Measurements from ENCODE around the gene NUDC. TPM values are rescaled to one million over a fixed set of nuclear protein-coding genes. Genes with fewer than 3 reads are reported as not detected.

Gene NUDC
- total and polyA plus RNA-seq, 4 donors = 39.3 to 77.8 (median 64.4) TPM

DNA sequence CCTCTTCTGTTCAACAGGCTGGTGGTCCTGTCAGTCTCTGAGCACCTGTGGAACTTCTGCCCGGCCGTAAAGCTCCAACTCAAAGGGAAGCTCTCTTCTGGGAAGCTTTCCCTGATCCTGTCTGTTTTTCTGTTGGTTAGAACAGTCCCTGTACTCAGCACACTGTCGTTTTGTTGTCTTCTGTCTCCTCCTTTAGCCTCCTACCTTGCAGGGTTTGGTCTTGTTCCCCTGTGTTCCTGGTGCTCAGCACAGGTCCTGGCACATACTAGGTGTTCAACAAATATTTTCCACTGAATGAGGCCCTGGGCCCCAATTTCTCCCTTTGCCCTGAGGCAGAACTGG, 39.1 kb downstream of the NUDC start:
- Histone ChIP-seq H3K4me1 (ENCODE audit: control insufficient read depth in 5 of 5, insufficient read depth in 5 of 5, low read length in 5 of 5) (peaks cover 0 to 4% (median 0%) of the 10 kb centered on the region in 5 donors), H3K27ac (ENCODE audit: low read depth in 1 of 2, low read length in 1 of 2) (peak overlapping the region in 1 of 2 donors; percentile 72), H3K9me3 (ENCODE audit: control insufficient read depth in 4 of 4, insufficient read depth in 3 of 4, low read length in 3 of 4) (peaks cover 0 to 3% (median under 1%) of the 10 kb centered on the region in 4 donors), H3K36me3 (ENCODE audit: control insufficient read depth in 4 of 4, insufficient read depth in 4 of 4, low read length in 4 of 4) (no peaks in the 10 kb centered on the region), H3K9ac (ENCODE audit: insufficient read depth in 1 of 2, low read length in 2 of 2) (peak overlapping the region in 1 of 2 donors; percentile 2), H3K27me3 (ENCODE audit: control insufficient read depth in 3 of 3, insufficient read depth in 3 of 3, low read length in 2 of 3) (peaks cover 0 to 32% (median 29%) of the 10 kb centered on the region in 3 donors), H3K4me3 (peak overlapping the region; percentile 28)
- ATAC-seq (ENCODE audit: insufficient read depth, low FRiP score) (no peak), DNase-seq (no peak)
- WGBS, 2 donors = 23 to 29% methylated on average over 3 of the region's 3 CpGs
- TF ChIP-seq, protein P1, sequence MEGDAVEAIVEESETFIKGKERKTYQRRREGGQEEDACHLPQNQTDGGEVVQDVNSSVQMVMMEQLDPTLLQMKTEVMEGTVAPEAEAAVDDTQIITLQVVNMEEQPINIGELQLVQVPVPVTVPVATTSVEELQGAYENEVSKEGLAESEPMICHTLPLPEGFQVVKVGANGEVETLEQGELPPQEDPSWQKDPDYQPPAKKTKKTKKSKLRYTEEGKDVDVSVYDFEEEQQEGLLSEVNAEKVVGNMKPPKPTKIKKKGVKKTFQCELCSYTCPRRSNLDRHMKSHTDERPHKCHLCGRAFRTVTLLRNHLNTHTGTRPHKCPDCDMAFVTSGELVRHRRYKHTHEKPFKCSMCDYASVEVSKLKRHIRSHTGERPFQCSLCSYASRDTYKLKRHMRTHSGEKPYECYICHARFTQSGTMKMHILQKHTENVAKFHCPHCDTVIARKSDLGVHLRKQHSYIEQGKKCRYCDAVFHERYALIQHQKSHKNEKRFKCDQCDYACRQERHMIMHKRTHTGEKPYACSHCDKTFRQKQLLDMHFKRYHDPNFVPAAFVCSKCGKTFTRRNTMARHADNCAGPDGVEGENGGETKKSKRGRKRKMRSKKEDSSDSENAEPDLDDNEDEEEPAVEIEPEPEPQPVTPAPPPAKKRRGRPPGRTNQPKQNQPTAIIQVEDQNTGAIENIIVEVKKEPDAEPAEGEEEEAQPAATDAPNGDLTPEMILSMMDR (IDR thresholded peaks at IDR 0.05; ENCODE audit: control extremely low read depth, extremely low read depth) = no peak

DNA sequence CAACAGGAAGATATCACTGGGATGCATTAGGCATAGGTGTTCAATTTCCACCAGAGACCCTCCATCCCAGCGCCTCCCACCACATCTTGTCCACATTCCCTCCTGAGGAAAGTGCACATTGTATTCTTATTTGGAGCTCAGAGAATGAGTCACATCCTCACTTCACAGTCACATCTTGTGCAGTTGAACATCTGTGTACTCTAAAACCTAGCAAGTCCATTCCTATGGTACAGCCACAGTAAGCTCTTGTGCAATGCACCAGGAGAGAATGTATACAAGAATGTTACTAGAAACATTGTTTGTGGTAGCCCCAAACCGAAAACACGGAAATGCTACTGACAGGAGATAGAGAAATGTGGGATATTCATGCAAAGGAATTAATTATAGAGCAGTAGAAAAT, 40.3 kb downstream of the NUDC start:
- Histone ChIP-seq H3K4me3 (no peak overlapping the region), H3K27ac (ENCODE audit: low read depth in 1 of 2, low read length in 1 of 2) (no peak overlapping the region), H3K36me3 (ENCODE audit: control insufficient read depth in 4 of 4, insufficient read depth in 4 of 4, low read length in 4 of 4) (no peaks in the 10 kb centered on the region), H3K9me3 (ENCODE audit: control insufficient read depth in 4 of 4, insufficient read depth in 3 of 4, low read length in 3 of 4) (peaks cover 0 to 2% (median 0%) of the 10 kb centered on the region in 4 donors), H3K9ac (ENCODE audit: insufficient read depth in 1 of 2, low read length in 2 of 2) (no peak overlapping the region), H3K27me3 (ENCODE audit: control insufficient read depth in 3 of 3, insufficient read depth in 3 of 3, low read length in 2 of 3) (peaks cover 0 to 33% (median 32%) of the 10 kb centered on the region in 3 donors), H3K4me1 (ENCODE audit: control insufficient read depth in 5 of 5, insufficient read depth in 5 of 5, low read length in 5 of 5) (peaks cover 0 to 4% (median 0%) of the 10 kb centered on the region in 5 donors)
- no peak for ATAC-seq (ENCODE audit: insufficient read depth, low FRiP score)
- DNase-seq = no peak
- TF ChIP-seq, protein P1 (IDR thresholded peaks at IDR 0.05; ENCODE audit: control extremely low read depth, extremely low read depth) = no peak
- 44 to 49% methylated on average over 3 of the region's 3 CpGs for WGBS, 2 donors

DNA sequence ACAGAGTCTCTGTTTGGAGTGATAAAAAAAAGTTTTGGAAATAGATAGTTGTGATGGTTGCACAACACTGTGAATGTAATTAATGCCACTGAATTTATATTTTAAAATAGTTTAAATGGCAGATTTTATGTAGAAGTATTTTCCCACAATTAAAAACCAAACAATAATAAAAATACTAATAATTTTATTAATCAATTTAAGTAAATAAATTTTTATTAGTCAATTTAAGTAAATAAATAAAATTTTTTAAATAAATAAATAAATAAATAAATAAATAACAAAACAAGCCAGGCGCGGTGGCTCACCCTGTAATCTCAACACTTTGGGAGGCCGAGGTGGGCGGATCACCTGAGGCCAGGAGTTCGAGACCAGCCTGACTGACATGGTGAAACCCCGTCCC, 43.7 kb downstream of the NUDC start:
- 89 to 93% methylated on average over 6 of the region's 6 CpGs for WGBS, 2 donors
- Histone ChIP-seq H3K36me3 (ENCODE audit: control insufficient read depth in 4 of 4, insufficient read depth in 4 of 4, low read length in 4 of 4) (no peaks in the 10 kb centered on the region), H3K4me3 (no peak overlapping the region), H3K27me3 (ENCODE audit: control insufficient read depth in 3 of 3, insufficient read depth in 3 of 3, low read length in 2 of 3) (peaks cover 0 to 18% (median 17%) of the 10 kb centered on the region in 3 donors), H3K9me3 (ENCODE audit: control insufficient read depth in 4 of 4, insufficient read depth in 3 of 4, low read length in 3 of 4) (no peaks in the 10 kb centered on the region), H3K27ac (ENCODE audit: low read depth in 1 of 2, low read length in 1 of 2) (no peak overlapping the region), H3K4me1 (ENCODE audit: control insufficient read depth in 5 of 5, insufficient read depth in 5 of 5, low read length in 5 of 5) (no peaks in the 10 kb centered on the region), H3K9ac (ENCODE audit: insufficient read depth in 1 of 2, low read length in 2 of 2) (no peak overlapping the region)
- no peak for ATAC-seq (ENCODE audit: insufficient read depth, low FRiP score)
- no peak for DNase-seq
- TF ChIP-seq, protein P1 (IDR thresholded peaks at IDR 0.05; ENCODE audit: control extremely low read depth, extremely low read depth) = no peak

DNA sequence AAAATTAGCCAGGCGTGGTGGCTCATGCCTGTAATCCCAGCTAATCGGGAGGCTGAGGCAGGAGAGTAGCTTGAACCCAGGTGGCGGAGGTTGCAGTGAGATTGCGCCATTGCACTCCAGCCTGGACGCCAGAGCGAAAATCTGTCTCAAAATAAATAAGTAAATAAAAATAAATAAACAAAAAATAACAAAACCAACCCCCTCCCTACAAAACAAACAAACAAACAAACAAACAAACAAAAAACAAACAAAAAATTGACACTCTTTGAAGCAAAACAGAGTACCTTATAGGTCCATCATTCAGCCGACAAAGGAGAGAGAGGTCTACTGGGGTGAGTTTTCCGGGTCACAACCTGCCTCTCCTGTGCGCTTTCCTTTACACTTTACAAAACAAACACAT, 44.1 kb downstream of the NUDC start:
- Histone ChIP-seq H3K36me3 (ENCODE audit: control insufficient read depth in 4 of 4, insufficient read depth in 4 of 4, low read length in 4 of 4) (no peaks in the 10 kb centered on the region), H3K4me3 (no peak overlapping the region), H3K4me1 (ENCODE audit: control insufficient read depth in 5 of 5, insufficient read depth in 5 of 5, low read length in 5 of 5) (no peaks in the 10 kb centered on the region), H3K9me3 (ENCODE audit: control insufficient read depth in 4 of 4, insufficient read depth in 3 of 4, low read length in 3 of 4) (no peaks in the 10 kb centered on the region), H3K27me3 (ENCODE audit: control insufficient read depth in 3 of 3, insufficient read depth in 3 of 3, low read length in 2 of 3) (peaks cover 0 to 15% (median 13%) of the 10 kb centered on the region in 3 donors), H3K27ac (ENCODE audit: low read depth in 1 of 2, low read length in 1 of 2) (no peak overlapping the region), H3K9ac (ENCODE audit: insufficient read depth in 1 of 2, low read length in 2 of 2) (no peak overlapping the region)
- TF ChIP-seq, protein P1 (IDR thresholded peaks at IDR 0.05; ENCODE audit: control extremely low read depth, extremely low read depth) = no peak
- DNase-seq = no peak
- 87 to 89% methylated on average over 9 of the region's 9 CpGs for WGBS, 2 donors
- ATAC-seq (ENCODE audit: insufficient read depth, low FRiP score) = no peak

Measured in lung (tissue), 12 donors.